ENCODE measurements around the gene HRAS. TPM values are rescaled to one million over a fixed set of nuclear protein-coding genes. Genes with fewer than 3 reads are reported as not detected.

HRAS gene
- total RNA-seq, 1 donor from 2014 or later = 41.5 TPM

DNA sequence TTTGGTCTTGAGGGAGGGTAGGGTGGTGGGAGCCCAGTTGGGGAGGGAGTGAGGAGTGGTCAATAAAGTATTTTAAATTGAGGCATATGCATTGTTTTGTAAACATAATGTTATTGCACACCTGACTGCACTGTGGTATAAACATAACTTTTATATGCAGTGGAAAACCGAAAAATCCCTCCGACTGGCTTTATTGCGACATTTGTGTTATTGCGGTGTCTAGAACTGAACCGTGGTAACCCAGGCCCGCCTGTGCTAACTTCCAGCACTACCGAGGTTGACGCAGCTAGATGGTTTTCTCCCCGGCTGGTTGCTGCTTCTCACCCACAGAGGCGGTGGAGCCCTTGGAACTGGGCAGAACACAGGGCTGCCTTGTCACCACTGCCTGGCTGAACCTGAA is 20.8 kb downstream of the HRAS start:
- no peak overlapping the region for H3K4me3 Mint-ChIP-seq
- H3K36me3 Mint-ChIP-seq = peaks cover 36% of the 10 kb centered on the region
- TF ChIP-seq, protein P1, sequence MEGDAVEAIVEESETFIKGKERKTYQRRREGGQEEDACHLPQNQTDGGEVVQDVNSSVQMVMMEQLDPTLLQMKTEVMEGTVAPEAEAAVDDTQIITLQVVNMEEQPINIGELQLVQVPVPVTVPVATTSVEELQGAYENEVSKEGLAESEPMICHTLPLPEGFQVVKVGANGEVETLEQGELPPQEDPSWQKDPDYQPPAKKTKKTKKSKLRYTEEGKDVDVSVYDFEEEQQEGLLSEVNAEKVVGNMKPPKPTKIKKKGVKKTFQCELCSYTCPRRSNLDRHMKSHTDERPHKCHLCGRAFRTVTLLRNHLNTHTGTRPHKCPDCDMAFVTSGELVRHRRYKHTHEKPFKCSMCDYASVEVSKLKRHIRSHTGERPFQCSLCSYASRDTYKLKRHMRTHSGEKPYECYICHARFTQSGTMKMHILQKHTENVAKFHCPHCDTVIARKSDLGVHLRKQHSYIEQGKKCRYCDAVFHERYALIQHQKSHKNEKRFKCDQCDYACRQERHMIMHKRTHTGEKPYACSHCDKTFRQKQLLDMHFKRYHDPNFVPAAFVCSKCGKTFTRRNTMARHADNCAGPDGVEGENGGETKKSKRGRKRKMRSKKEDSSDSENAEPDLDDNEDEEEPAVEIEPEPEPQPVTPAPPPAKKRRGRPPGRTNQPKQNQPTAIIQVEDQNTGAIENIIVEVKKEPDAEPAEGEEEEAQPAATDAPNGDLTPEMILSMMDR (IDR thresholded peaks at IDR 0.05; ENCODE audit: unreplicated experiment) = no peak
- H3K27ac Mint-ChIP-seq = no peak overlapping the region
- no peak for DNase-seq (ENCODE audit: low spot score in 2 of 2, unreplicated experiment in 2 of 2)
- H3K9me3 Mint-ChIP-seq = peaks cover 12% of the 10 kb centered on the region
- no peaks in the 10 kb centered on the region for H3K27me3 Mint-ChIP-seq (ENCODE audit: low read depth)
- H3K4me1 Mint-ChIP-seq = no peaks in the 10 kb centered on the region

- TF ChIP-seq, protein P1 (IDR thresholded peaks at IDR 0.05; ENCODE audit: unreplicated experiment) = no peak
- H3K9me3 Mint-ChIP-seq = peaks cover 12% of the 10 kb centered on the region
- no peaks in the 10 kb centered on the region for H3K27me3 Mint-ChIP-seq (ENCODE audit: low read depth)
- H3K36me3 Mint-ChIP-seq = peaks cover 36% of the 10 kb centered on the region
- DNase-seq (ENCODE audit: low spot score in 2 of 2, unreplicated experiment in 2 of 2) = no peak
- H3K27ac Mint-ChIP-seq = no peak overlapping the region
- no peak overlapping the region for H3K4me3 Mint-ChIP-seq
- H3K4me1 Mint-ChIP-seq = peaks cover 2% of the 10 kb centered on the region
Measured at GRCh38 chr11:512761-513595, 22.4 kb downstream of the HRAS start.

- Mint-ChIP-seq H3K27ac (no peak overlapping the region), H3K4me3 (peak overlapping the region; percentile 46)
Measured at GRCh38 chr11:508956-509355, 26.4 kb downstream of the HRAS start.

DNA sequence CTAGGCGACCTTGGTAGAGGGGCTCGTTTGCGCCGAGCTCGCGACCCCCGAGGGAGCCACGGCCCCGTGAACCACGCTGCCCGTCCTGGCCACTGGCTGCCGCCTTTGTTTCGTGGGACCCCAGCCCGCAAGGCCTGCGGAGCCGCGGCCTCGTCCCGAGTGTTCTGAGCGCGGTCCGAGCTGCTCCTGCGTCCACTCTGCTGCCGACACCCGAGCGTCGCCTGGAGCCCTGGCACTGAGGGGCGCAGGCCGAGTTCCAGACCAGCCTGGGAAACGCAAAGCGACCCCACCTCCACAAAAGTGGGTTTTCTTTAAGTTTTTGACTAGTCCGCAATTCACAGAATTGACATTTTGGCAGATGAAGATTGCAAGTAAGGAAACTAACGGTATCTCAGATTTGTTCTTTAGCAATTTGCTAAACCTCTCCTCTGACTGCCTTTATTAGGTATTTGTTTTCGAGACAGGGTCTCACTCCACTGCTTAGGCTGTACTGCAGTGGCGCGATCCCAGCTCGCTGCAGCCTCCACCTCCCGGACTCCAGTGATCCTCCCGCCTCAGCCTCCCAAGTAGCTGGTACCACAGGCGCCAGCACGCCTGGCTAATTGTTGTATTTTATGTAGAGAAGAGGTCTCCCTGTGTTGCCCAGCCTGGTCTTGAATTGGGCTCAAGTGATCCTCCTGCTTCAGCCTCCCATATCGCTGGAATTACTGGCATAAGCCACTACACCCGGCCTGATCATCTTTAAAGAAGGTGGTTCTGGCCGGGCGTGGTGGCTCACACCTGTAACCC is 27.5 kb downstream of the HRAS start:
- H3K27me3 Mint-ChIP-seq (ENCODE audit: low read depth) = no peaks in the 10 kb centered on the region
- H3K4me3 Mint-ChIP-seq = peak overlapping the region; percentile 96
- no peaks in the 10 kb centered on the region for H3K9me3 Mint-ChIP-seq
- peaks cover 22% of the 10 kb centered on the region for H3K4me1 Mint-ChIP-seq
- DNase-seq (ENCODE audit: low spot score in 2 of 2, unreplicated experiment in 2 of 2) = no peak
- peaks cover 16% of the 10 kb centered on the region for H3K36me3 Mint-ChIP-seq
- TF ChIP-seq, protein P1 (IDR thresholded peaks at IDR 0.05; ENCODE audit: unreplicated experiment) = no peak
- peak overlapping the region; percentile 89 for H3K27ac Mint-ChIP-seq

More at GRCh38 chr11:508956-509355, 26.4 kb downstream of the HRAS start:
- no peaks in the 10 kb centered on the region for H3K27me3 Mint-ChIP-seq (ENCODE audit: low read depth)
- peaks cover 22% of the 10 kb centered on the region for H3K4me1 Mint-ChIP-seq
- H3K36me3 Mint-ChIP-seq = peaks cover 19% of the 10 kb centered on the region
- DNase-seq (ENCODE audit: low spot score in 2 of 2, unreplicated experiment in 2 of 2) = no peak
- TF ChIP-seq, protein P1 (IDR thresholded peaks at IDR 0.05; ENCODE audit: unreplicated experiment) = no peak
- H3K9me3 Mint-ChIP-seq = no peaks in the 10 kb centered on the region

DNA sequence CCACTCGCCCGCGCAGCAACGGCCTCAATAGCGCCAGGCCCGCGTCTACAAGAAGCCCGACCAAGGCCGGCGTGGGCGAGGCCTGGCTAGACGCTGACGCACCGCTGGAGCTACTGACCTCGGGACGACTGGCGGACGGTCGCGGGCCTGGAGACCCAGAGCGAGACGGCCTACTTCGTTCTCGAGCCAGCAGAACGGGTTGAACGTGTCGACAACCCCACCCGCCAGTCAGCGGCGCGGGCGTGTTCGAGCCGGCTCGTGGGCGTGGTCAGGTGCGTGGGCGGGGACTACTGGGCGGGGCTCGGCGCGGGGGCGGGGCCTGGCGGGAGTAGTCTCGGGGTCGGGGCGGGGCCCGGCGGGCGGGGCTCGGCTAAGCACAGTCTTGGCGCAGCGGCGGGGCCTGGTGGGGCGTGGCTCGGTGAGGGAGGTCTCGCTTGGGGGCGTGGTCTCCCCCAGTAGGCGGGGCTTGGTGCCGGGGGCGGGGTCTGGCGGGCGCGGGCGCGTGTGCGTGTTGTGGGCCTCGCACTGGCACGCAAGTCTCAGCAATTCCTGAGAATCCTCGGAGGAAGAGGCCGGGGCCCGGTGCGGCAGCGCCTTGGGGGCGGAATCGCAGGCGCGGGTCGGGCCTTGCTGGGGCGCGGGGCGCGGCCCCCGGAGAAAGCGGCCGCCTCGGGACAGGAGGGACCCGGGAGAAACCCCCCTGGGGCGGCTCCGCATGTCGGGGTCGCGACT is 28.2 kb downstream of the HRAS start, which contains the start of gene RNH1:
RNH1 (minus strand) TSS at position 248 of the 732 bp plus-strand sequence. CDS start 5,080 bp downstream, outside the sequence.
- Mint-ChIP-seq H3K4me3 (peak within 1 kb of the TSS; percentile 96), H3K27me3 (ENCODE audit: low read depth) (no peaks in the 10 kb centered on the region), H3K27ac (peak within 1 kb of the TSS; percentile 100), H3K36me3 (peaks cover 11% of the 10 kb centered on the region), H3K4me1 (peaks cover 22% of the 10 kb centered on the region), H3K9me3 (no peaks in the 10 kb centered on the region)
- TF ChIP-seq, protein P1 (IDR thresholded peaks at IDR 0.05; ENCODE audit: unreplicated experiment) = no peak
- DNase-seq (ENCODE audit: low spot score in 2 of 2, unreplicated experiment in 2 of 2) = peak; percentile 100
